Liver (tissue), 9 donors: Measurements from ENCODE around the gene CCN2. TPM values are rescaled to one million over a fixed set of nuclear protein-coding genes. Genes with fewer than 3 reads are reported as not detected.
A peak's percentile ranks its signal among the peaks of the same experiment; 100 is the strongest.

Experiments used
- DNase-seq: peaks from one replicate; pipeline ENCODE4 v3.0.0-alpha.2; 2017; ENCODE audit warnings: low spot score
- H3K27ac ChIP-seq, 2 donors: one replicate each; pipeline ENCODE4 v1.7.0; 2013; ENCODE audit warnings: inconsistent platforms in 2 of 2, low read length in 2 of 2, control low read depth in 1 of 2, low read depth in 1 of 2, mild to moderate bottlenecking in 1 of 2
- H3K27me3 ChIP-seq, 4 donors: one replicate each; pipeline versions ENCODE4 v1.6.1 to v1.7.0; 2013; ENCODE audit warnings: low read length in 3 of 4, inconsistent platforms in 1 of 4, mild to moderate bottlenecking in 1 of 4, moderate library complexity in 1 of 4; ENCODE audit not compliant: control insufficient read depth in 4 of 4, insufficient read depth in 4 of 4
- H3K36me3 ChIP-seq, 4 donors: one replicate each; pipeline versions ENCODE4 v1.6.1 to v1.7.0; 2013; ENCODE audit warnings: low read length in 3 of 4, mild to moderate bottlenecking in 3 of 4, low read depth in 1 of 4, moderate library complexity in 1 of 4; ENCODE audit not compliant: control insufficient read depth in 4 of 4, insufficient read depth in 3 of 4
- H3K4me1 ChIP-seq, 4 donors: one replicate each; pipeline versions ENCODE4 v1.6.1 to v1.7.0; 2013; ENCODE audit warnings: low read length in 3 of 4, mild to moderate bottlenecking in 3 of 4, moderate library complexity in 1 of 4; ENCODE audit not compliant: control insufficient read depth in 4 of 4, insufficient read depth in 4 of 4
- H3K4me3 ChIP-seq, 3 donors: one replicate each; pipeline versions ENCODE4 v1.6.1 to v1.7.0; 2013; ENCODE audit warnings: low read length in 3 of 3, control low read depth in 1 of 3, low read depth in 1 of 3, mild to moderate bottlenecking in 1 of 3
- H3K9ac ChIP-seq, 2 donors: one replicate each; pipeline ENCODE4 v1.7.0; 2013; ENCODE audit warnings: low read length in 2 of 2, mild to moderate bottlenecking in 2 of 2, moderate library complexity in 2 of 2, control low read depth in 1 of 2, low read depth in 1 of 2
- H3K9me3 ChIP-seq, 4 donors: one replicate each; pipeline versions ENCODE4 v1.6.1 to v1.7.0; 2013; ENCODE audit warnings: low read length in 3 of 4; ENCODE audit not compliant: control insufficient read depth in 4 of 4
- ATF3 ChIP-seq: IDR thresholded peaks from 2 replicates; pipeline ENCODE4 v1.6.1; 2016; ENCODE audit warnings: antibody characterized with exemption
- CTCF ChIP-seq: fragments of 150-350 bp; IDR thresholded peaks from 2 replicates; pipeline ENCODE4 v1.5.1; 2017; ENCODE audit warnings: improper control_type of control experiment, low read depth, low read length; ENCODE audit not compliant: missing input control
- EGR1 ChIP-seq, 2 donors: IDR thresholded peaks; 2 replicates each; pipeline ENCODE4 v1.6.1; 2016 to 2018; ENCODE audit warnings: antibody characterized with exemption in 2 of 2, low read depth in 2 of 2
- FOXA1 ChIP-seq: IDR thresholded peaks from 2 replicates; pipeline ENCODE4 v1.6.1; 2016; ENCODE audit warnings: antibody characterized with exemption
- FOXA2 ChIP-seq: IDR thresholded peaks from 2 replicates; pipeline ENCODE4 v1.6.1; 2016; ENCODE audit warnings: antibody characterized with exemption
- GABPA ChIP-seq, 2 donors: IDR thresholded peaks in 1 of 2; conservative IDR thresholded peaks in 1 of 2; 2 replicates each; pipeline ENCODE4 v1.6.1; 2016; ENCODE audit warnings: antibody characterized with exemption in 2 of 2, mild to moderate bottlenecking in 1 of 2, moderate library complexity in 1 of 2
- HNF4A ChIP-seq, 2 donors: conservative IDR thresholded peaks; 2 replicates each; pipeline ENCODE4 v1.6.1; 2016; ENCODE audit warnings: antibody characterized with exemption in 2 of 2, mild to moderate bottlenecking in 2 of 2
- HNF4G ChIP-seq: IDR thresholded peaks from 2 replicates; pipeline ENCODE4 v1.6.1; 2016; ENCODE audit warnings: antibody characterized with exemption
- JUND ChIP-seq, 2 donors: IDR thresholded peaks; 2 replicates each; pipeline ENCODE4 v1.6.1; 2016; ENCODE audit warnings: antibody characterized with exemption in 2 of 2
- MAX ChIP-seq: IDR thresholded peaks from 2 replicates; pipeline ENCODE4 v1.6.1; 2016; ENCODE audit warnings: antibody characterized with exemption
- NR2F2 ChIP-seq: IDR thresholded peaks from 2 replicates; pipeline ENCODE4 v1.6.1; 2016; ENCODE audit warnings: antibody characterized with exemption
- RAD21 ChIP-seq, 2 donors: IDR thresholded peaks; 2 replicates each; pipeline ENCODE4 v1.6.1; 2016; ENCODE audit warnings: antibody characterized with exemption in 2 of 2, mild to moderate bottlenecking in 2 of 2
- REST ChIP-seq: IDR thresholded peaks from 2 replicates; pipeline ENCODE4 v1.6.1; 2016; ENCODE audit warnings: antibody characterized with exemption, mild to moderate bottlenecking
- RXRA ChIP-seq, 2 donors: IDR thresholded peaks; 2 replicates each; pipeline ENCODE4 v1.6.1; 2017 to 2018; ENCODE audit warnings: antibody characterized with exemption in 2 of 2, mild to moderate bottlenecking in 1 of 2
- SP1 ChIP-seq: IDR thresholded peaks from 2 replicates; pipeline ENCODE4 v1.6.1; 2018; ENCODE audit warnings: antibody characterized with exemption, mild to moderate bottlenecking
- TAF1 ChIP-seq: conservative IDR thresholded peaks from 2 replicates; pipeline ENCODE4 v1.6.1; 2016; ENCODE audit warnings: antibody characterized with exemption, mild to moderate bottlenecking
- YY1 ChIP-seq: IDR thresholded peaks from 2 replicates; pipeline ENCODE4 v1.6.1; 2016; ENCODE audit warnings: antibody characterized with exemption, mild to moderate bottlenecking
- ZBTB33 ChIP-seq: IDR thresholded peaks from 2 replicates; pipeline ENCODE4 v1.6.1; 2016; ENCODE audit warnings: antibody characterized with exemption
- WGBS: extraction: QIAGEN DNeasy Blood & Tissue Kit; methylation state at CpG from one replicate; pipeline ENCODE4 v1.1.7; 2013; 5-methylcytosine and 5-hydroxymethylcytosine counted together
- polyA plus RNA-seq, 2 donors: library from polyadenylated mRNA; stranded (reverse) in 1 of 2; unstranded in 1 of 2; fragments of 200-250 nt in 1 of 2; fragments of >200 nt in 1 of 2; fragmentation: Nextera tagmentation in 1 of 2; extraction: Ambion mirVana in 1 of 2; gene quantifications; one replicate each; pipeline versions ENCODE4 v1.2.1 to v1.2.3, GENCODE V29; 2013 to 2015
- total RNA-seq, 2 donors: library from RNA; depleted of rRNA; stranded (reverse); fragments of >200 nt; gene quantifications; one replicate each; pipeline ENCODE4 v1.2.3, GENCODE V29; 2014
- donor health status: healthy.
- donor health status: healthy.
- donor health status: healthy.
- donor health status: healthy.
- donor health status: healthy.

Gene CCN2
- total and polyA plus RNA-seq, 4 donors: 7.3 to 26.9 (median 19.5) TPM

- H3K9me3 ChIP-seq: no peaks in the 10 kb centered on the region
- H3K4me3 ChIP-seq: no peak overlapping the region
- H3K4me1 ChIP-seq: peaks cover 0 to 6% (median 2%) of the 10 kb centered on the region in 4 donors
- no peaks in the 10 kb centered on the region for H3K36me3 ChIP-seq
- H3K27ac ChIP-seq: no peak overlapping the region
- H3K27me3 ChIP-seq: no peaks in the 10 kb centered on the region
- H3K9ac ChIP-seq: no peak overlapping the region
- no peak for DNase-seq
- TF ChIP-seq HNF4A (conservative IDR thresholded peaks at IDR 0.05) (peak; percentile 9 to 28), GABPA (IDR thresholded peaks at IDR 0.05 in 1 of 2, conservative IDR thresholded peaks at IDR 0.05 in 1 of 2) (no peak), ATF3 (no peak), TAF1 (no peak), RAD21 (IDR thresholded peaks at IDR 0.05) (peak in 1 of 2 donors; percentile 7), RXRA (IDR thresholded peaks at IDR 0.05) (no peak), JUND (IDR thresholded peaks at IDR 0.05) (no peak)
- 24% methylated on average over 2 of the region's 2 CpGs for WGBS
Observed at GRCh38 chr6:131931063-131931750, 20.0 kb downstream of the CCN2 start.

GRCh38 chr6:131929976-131930375 is 21.2 kb downstream of the CCN2 start:
- Histone ChIP-seq H3K9me3 (no peaks in the 10 kb centered on the region), H3K36me3 (no peaks in the 10 kb centered on the region), H3K4me1 (peaks cover 0 to 6% (median 2%) of the 10 kb centered on the region in 4 donors), H3K4me3 (no peak overlapping the region), H3K9ac (no peak overlapping the region), H3K27ac (no peak overlapping the region), H3K27me3 (no peaks in the 10 kb centered on the region)
- 89% methylated on average over 1 of the region's 1 CpG for WGBS
- TF ChIP-seq RXRA (IDR thresholded peaks at IDR 0.05) (no peak), FOXA1 (no peak), NR2F2 (no peak), YY1 (no peak), ATF3 (no peak), TAF1 (no peak)
- DNase-seq: no peak

- WGBS: 76% methylated on average over 2 of the region's 2 CpGs
- Histone ChIP-seq H3K36me3 (no peaks in the 10 kb centered on the region), H3K27me3 (no peaks in the 10 kb centered on the region), H3K9me3 (no peaks in the 10 kb centered on the region), H3K4me3 (no peak overlapping the region), H3K4me1 (peaks cover 0 to 6% (median 2%) of the 10 kb centered on the region in 4 donors), H3K27ac (no peak overlapping the region), H3K9ac (no peak overlapping the region)
- no peak for DNase-seq
- TF ChIP-seq HNF4A (conservative IDR thresholded peaks at IDR 0.05): no peak
- TF ChIP-seq FOXA1: no peak
- no peak for TF ChIP-seq JUND (IDR thresholded peaks at IDR 0.05)
- no peak for TF ChIP-seq GABPA (IDR thresholded peaks at IDR 0.05 in 1 of 2, conservative IDR thresholded peaks at IDR 0.05 in 1 of 2)
- no peak for TF ChIP-seq ZBTB33
- no peak for TF ChIP-seq NR2F2
- no peak for TF ChIP-seq RXRA (IDR thresholded peaks at IDR 0.05)
- TF ChIP-seq TAF1: no peak
- no peak for TF ChIP-seq CTCF
- no peak for TF ChIP-seq ATF3
- no peak for TF ChIP-seq REST
- TF ChIP-seq MAX: no peak
- TF ChIP-seq RAD21 (IDR thresholded peaks at IDR 0.05): no peak
- no peak for TF ChIP-seq SP1
- no peak for TF ChIP-seq HNF4G
- no peak for TF ChIP-seq FOXA2
- no peak for TF ChIP-seq YY1
- TF ChIP-seq EGR1 (IDR thresholded peaks at IDR 0.05; ENCODE audit: low read depth in 2 of 2): no peak
Observed at GRCh38 chr6:131929264-131929663, 21.9 kb downstream of the CCN2 start.
